ENCODE data around the gene RGL1. TPM values are rescaled to one million over a fixed set of nuclear protein-coding genes. Genes with fewer than 3 reads are reported as not detected.
"Not testable (repeated sequence)": the region's sequence is repeated elsewhere in the genome, so short reads cannot be mapped to it uniquely, and the experiment has no call there.

The RGL1 gene
- 0.30 TPM for polyA plus RNA-seq (2013)

- ChIA-PET POLR2A (no interaction called here), CTCF (interaction anchor here (2.2 kb wide), 1 partner anchor 13 kb away, joined by 8 read pairs; no protein-coding TSS in a partner anchor)
- H3K4me3 ChIP-seq (ENCODE audit: control insufficient read depth in 1 of 7, extremely low read depth in 1 of 7, insufficient read depth in 4 of 7, low read depth in 2 of 7, low read length in 6 of 7) = peak within 1 kb of the TSS; percentile 21 to 88 (median 71)
- H3K27me3 ChIP-seq (replicated peaks in 2 of 5; ENCODE audit: control insufficient read depth in 4 of 5, insufficient read depth in 5 of 5, low read length in 4 of 5) = peaks cover 0 to 20% (median 5%) of the 10 kb centered on the region in 5 experiments
- peak; percentile 31 to 72 (median 59) for DNase-seq
- no peaks in the 10 kb centered on the region for H3K36me3 ChIP-seq (ENCODE audit: control insufficient read depth in 4 of 4, insufficient read depth in 4 of 4, low read length in 3 of 4)
- H3K4me1 ChIP-seq (ENCODE audit: control extremely low read depth in 1 of 4, control insufficient read depth in 4 of 4, insufficient read depth in 4 of 4, low read length in 3 of 4) = peaks cover 3 to 30% (median 17%) of the 10 kb centered on the region in 4 experiments
- H3K27ac ChIP-seq (ENCODE audit: insufficient read depth in 1 of 2, low read depth in 1 of 2, low read length in 2 of 2, poor library complexity in 1 of 2, severe bottlenecking in 2 of 2) = no peak within 1 kb of the TSS
- WGBS (ENCODE audit: insufficient coverage) = 1% methylated on average over 56 of the region's 58 CpGs
- peaks cover 0 to 12% (median 2%) of the 10 kb centered on the region in 5 experiments for H3K9me3 ChIP-seq (ENCODE audit: control extremely low read depth in 1 of 5, control insufficient read depth in 4 of 5, insufficient read depth in 2 of 5, low read depth in 1 of 5, low read length in 4 of 5)
These were observed at the start of gene RGL1 for GRCh38 chr1:183804916-183805841. Gene RGL1 (plus strand): TSS chr1:183805120. CDS start chr1:183805298, 178 bp downstream.

GRCh38 chr1:183756326-183756725, 48.6 kb upstream of the RGL1 start:
- no peaks in the 10 kb centered on the region for H3K36me3 ChIP-seq (ENCODE audit: control insufficient read depth in 4 of 4, insufficient read depth in 4 of 4, low read length in 3 of 4)
- ChIA-PET CTCF (no interaction called here), POLR2A (no interaction called here)
- no peaks in the 10 kb centered on the region for H3K27me3 ChIP-seq (replicated peaks in 2 of 5; ENCODE audit: control insufficient read depth in 4 of 5, insufficient read depth in 5 of 5, low read length in 4 of 5)
- no peaks in the 10 kb centered on the region for H3K4me1 ChIP-seq (ENCODE audit: control extremely low read depth in 1 of 4, control insufficient read depth in 4 of 4, insufficient read depth in 4 of 4, low read length in 3 of 4)
- H3K4me3 ChIP-seq (ENCODE audit: control insufficient read depth in 1 of 7, extremely low read depth in 1 of 7, insufficient read depth in 4 of 7, low read depth in 2 of 7, low read length in 6 of 7) = no peak overlapping the region
- no peak for DNase-seq
- peaks cover 0 to 10% (median 2%) of the 10 kb centered on the region in 5 experiments for H3K9me3 ChIP-seq (ENCODE audit: control extremely low read depth in 1 of 5, control insufficient read depth in 4 of 5, insufficient read depth in 2 of 5, low read depth in 1 of 5, low read length in 4 of 5)
- WGBS (ENCODE audit: insufficient coverage) = 100% methylated on average over 1 of the region's 2 CpGs
- H3K27ac ChIP-seq (ENCODE audit: insufficient read depth in 1 of 2, low read depth in 1 of 2, low read length in 2 of 2, poor library complexity in 1 of 2, severe bottlenecking in 2 of 2) = no peak overlapping the region

- no peak for DNase-seq
- no peaks in the 10 kb centered on the region for H3K4me1 ChIP-seq (ENCODE audit: control extremely low read depth in 1 of 4, control insufficient read depth in 4 of 4, insufficient read depth in 4 of 4, low read length in 3 of 4)
- no peaks in the 10 kb centered on the region for H3K27me3 ChIP-seq (replicated peaks in 2 of 5; ENCODE audit: control insufficient read depth in 4 of 5, insufficient read depth in 5 of 5, low read length in 4 of 5)
- ChIA-PET CTCF (no interaction called here), POLR2A (no interaction called here)
- H3K4me3 ChIP-seq (ENCODE audit: control insufficient read depth in 1 of 7, extremely low read depth in 1 of 7, insufficient read depth in 4 of 7, low read depth in 2 of 7, low read length in 6 of 7) = no peak overlapping the region
- H3K27ac ChIP-seq (ENCODE audit: insufficient read depth in 1 of 2, low read depth in 1 of 2, low read length in 2 of 2, poor library complexity in 1 of 2, severe bottlenecking in 2 of 2) = no peak overlapping the region
- H3K9me3 ChIP-seq (ENCODE audit: control extremely low read depth in 1 of 5, control insufficient read depth in 4 of 5, insufficient read depth in 2 of 5, low read depth in 1 of 5, low read length in 4 of 5) = peaks cover 0 to 4% (median 0%) of the 10 kb centered on the region in 5 experiments
- no peaks in the 10 kb centered on the region for H3K36me3 ChIP-seq (ENCODE audit: control insufficient read depth in 4 of 4, insufficient read depth in 4 of 4, low read length in 3 of 4)
- WGBS (ENCODE audit: insufficient coverage) = 100% methylated on average over 2 of the region's 4 CpGs
These were observed 47.9 kb upstream of the RGL1 start for GRCh38 chr1:183757061-183757460.

GRCh38 chr1:183758913-183759312, 46.0 kb upstream of the RGL1 start:
- 86% methylated on average over 2 of the region's 3 CpGs for WGBS (ENCODE audit: insufficient coverage)
- ChIA-PET CTCF (no interaction called here), POLR2A (no interaction called here)
- Histone ChIP-seq H3K27me3 (replicated peaks in 2 of 5; ENCODE audit: control insufficient read depth in 4 of 5, insufficient read depth in 5 of 5, low read length in 4 of 5) (no peaks in the 10 kb centered on the region), H3K4me1 (ENCODE audit: control extremely low read depth in 1 of 4, control insufficient read depth in 4 of 4, insufficient read depth in 4 of 4, low read length in 3 of 4) (no peaks in the 10 kb centered on the region), H3K36me3 (ENCODE audit: control insufficient read depth in 4 of 4, insufficient read depth in 4 of 4, low read length in 3 of 4) (no peaks in the 10 kb centered on the region), H3K9me3 (ENCODE audit: control extremely low read depth in 1 of 5, control insufficient read depth in 4 of 5, insufficient read depth in 2 of 5, low read depth in 1 of 5, low read length in 4 of 5) (peaks cover 0 to 7% (median 1%) of the 10 kb centered on the region in 5 experiments), H3K27ac (ENCODE audit: insufficient read depth in 1 of 2, low read depth in 1 of 2, low read length in 2 of 2, poor library complexity in 1 of 2, severe bottlenecking in 2 of 2) (no peak overlapping the region), H3K4me3 (ENCODE audit: control insufficient read depth in 1 of 7, extremely low read depth in 1 of 7, insufficient read depth in 4 of 7, low read depth in 2 of 7, low read length in 6 of 7) (no peak overlapping the region)
- DNase-seq = no peak

- DNase-seq = no peak
- Histone ChIP-seq H3K9me3 (ENCODE audit: control extremely low read depth in 1 of 5, control insufficient read depth in 4 of 5, insufficient read depth in 2 of 5, low read depth in 1 of 5, low read length in 4 of 5) (peaks cover 1 to 20% (median 6%) of the 10 kb centered on the region in 5 experiments), H3K4me3 (ENCODE audit: control insufficient read depth in 1 of 7, extremely low read depth in 1 of 7, insufficient read depth in 4 of 7, low read depth in 2 of 7, low read length in 6 of 7) (no peak overlapping the region), H3K27ac (ENCODE audit: insufficient read depth in 1 of 2, low read depth in 1 of 2, low read length in 2 of 2, poor library complexity in 1 of 2, severe bottlenecking in 2 of 2) (no peak overlapping the region), H3K4me1 (ENCODE audit: control extremely low read depth in 1 of 4, control insufficient read depth in 4 of 4, insufficient read depth in 4 of 4, low read length in 3 of 4) (no peaks in the 10 kb centered on the region), H3K36me3 (ENCODE audit: control insufficient read depth in 4 of 4, insufficient read depth in 4 of 4, low read length in 3 of 4) (no peaks in the 10 kb centered on the region), H3K27me3 (replicated peaks in 2 of 5; ENCODE audit: control insufficient read depth in 4 of 5, insufficient read depth in 5 of 5, low read length in 4 of 5) (no peaks in the 10 kb centered on the region)
- CTCF ChIA-PET = no interaction called here
- WGBS (ENCODE audit: insufficient coverage) = 74% methylated on average over 2 of the region's 2 CpGs
- POLR2A ChIA-PET = no interaction called here
These were observed 44.3 kb upstream of the RGL1 start for GRCh38 chr1:183760661-183761060.

- ChIA-PET POLR2A (no interaction called here), CTCF (no interaction called here)
- no peak overlapping the region for H3K27ac ChIP-seq (ENCODE audit: insufficient read depth in 1 of 2, low read depth in 1 of 2, low read length in 2 of 2, poor library complexity in 1 of 2, severe bottlenecking in 2 of 2)
- H3K4me3 ChIP-seq (ENCODE audit: control insufficient read depth in 1 of 7, extremely low read depth in 1 of 7, insufficient read depth in 4 of 7, low read depth in 2 of 7, low read length in 6 of 7) = no peak overlapping the region
- 83% methylated on average over 1 of the region's 1 CpG for WGBS (ENCODE audit: insufficient coverage)
- no peaks in the 10 kb centered on the region for H3K27me3 ChIP-seq (replicated peaks in 2 of 5; ENCODE audit: control insufficient read depth in 4 of 5, insufficient read depth in 5 of 5, low read length in 4 of 5)
- H3K36me3 ChIP-seq (ENCODE audit: control insufficient read depth in 4 of 4, insufficient read depth in 4 of 4, low read length in 3 of 4) = no peaks in the 10 kb centered on the region
- peaks cover 1 to 20% (median 6%) of the 10 kb centered on the region in 5 experiments for H3K9me3 ChIP-seq (ENCODE audit: control extremely low read depth in 1 of 5, control insufficient read depth in 4 of 5, insufficient read depth in 2 of 5, low read depth in 1 of 5, low read length in 4 of 5)
- no peak for DNase-seq
- H3K4me1 ChIP-seq (ENCODE audit: control extremely low read depth in 1 of 4, control insufficient read depth in 4 of 4, insufficient read depth in 4 of 4, low read length in 3 of 4) = no peaks in the 10 kb centered on the region
These were observed 43.0 kb upstream of the RGL1 start for GRCh38 chr1:183761871-183762270.

- CTCF ChIA-PET = not testable (repeated sequence)
These were observed 42.1 kb upstream of the RGL1 start for GRCh38 chr1:183762856-183763255.

More at GRCh38 chr1:183762856-183763255, 42.1 kb upstream of the RGL1 start:
- H3K4me1 ChIP-seq (ENCODE audit: control extremely low read depth in 1 of 4, control insufficient read depth in 4 of 4, insufficient read depth in 4 of 4, low read length in 3 of 4); H3K27me3 ChIP-seq (replicated peaks in 2 of 5; ENCODE audit: control insufficient read depth in 4 of 5, insufficient read depth in 5 of 5, low read length in 4 of 5); POLR2A ChIA-PET; DNase-seq; H3K27ac ChIP-seq (ENCODE audit: insufficient read depth in 1 of 2, low read depth in 1 of 2, low read length in 2 of 2, poor library complexity in 1 of 2, severe bottlenecking in 2 of 2); H3K4me3 ChIP-seq (ENCODE audit: control insufficient read depth in 1 of 7, extremely low read depth in 1 of 7, insufficient read depth in 4 of 7, low read depth in 2 of 7, low read length in 6 of 7); H3K36me3 ChIP-seq (ENCODE audit: control insufficient read depth in 4 of 4, insufficient read depth in 4 of 4, low read length in 3 of 4): not testable (repeated sequence)
- H3K9me3 ChIP-seq (ENCODE audit: control extremely low read depth in 1 of 5, control insufficient read depth in 4 of 5, insufficient read depth in 2 of 5, low read depth in 1 of 5, low read length in 4 of 5) = peaks cover 1 to 20% (median 6%) of the 10 kb centered on the region in 5 experiments

Measured in common myeloid progenitor, CD34-positive (primary cell).